Measurements from ENCODE around the gene DEF6. TPM values are rescaled to one million over a fixed set of nuclear protein-coding genes. Genes with fewer than 3 reads are reported as not detected.

The DEF6 gene
- total and polyA plus RNA-seq, 2 of the 13 experiments (the other 11 are each of a cell fraction or from before 2014, with no cell fraction given) = 5.2 to 10.0 TPM

- TF ChIP-seq, protein P1, sequence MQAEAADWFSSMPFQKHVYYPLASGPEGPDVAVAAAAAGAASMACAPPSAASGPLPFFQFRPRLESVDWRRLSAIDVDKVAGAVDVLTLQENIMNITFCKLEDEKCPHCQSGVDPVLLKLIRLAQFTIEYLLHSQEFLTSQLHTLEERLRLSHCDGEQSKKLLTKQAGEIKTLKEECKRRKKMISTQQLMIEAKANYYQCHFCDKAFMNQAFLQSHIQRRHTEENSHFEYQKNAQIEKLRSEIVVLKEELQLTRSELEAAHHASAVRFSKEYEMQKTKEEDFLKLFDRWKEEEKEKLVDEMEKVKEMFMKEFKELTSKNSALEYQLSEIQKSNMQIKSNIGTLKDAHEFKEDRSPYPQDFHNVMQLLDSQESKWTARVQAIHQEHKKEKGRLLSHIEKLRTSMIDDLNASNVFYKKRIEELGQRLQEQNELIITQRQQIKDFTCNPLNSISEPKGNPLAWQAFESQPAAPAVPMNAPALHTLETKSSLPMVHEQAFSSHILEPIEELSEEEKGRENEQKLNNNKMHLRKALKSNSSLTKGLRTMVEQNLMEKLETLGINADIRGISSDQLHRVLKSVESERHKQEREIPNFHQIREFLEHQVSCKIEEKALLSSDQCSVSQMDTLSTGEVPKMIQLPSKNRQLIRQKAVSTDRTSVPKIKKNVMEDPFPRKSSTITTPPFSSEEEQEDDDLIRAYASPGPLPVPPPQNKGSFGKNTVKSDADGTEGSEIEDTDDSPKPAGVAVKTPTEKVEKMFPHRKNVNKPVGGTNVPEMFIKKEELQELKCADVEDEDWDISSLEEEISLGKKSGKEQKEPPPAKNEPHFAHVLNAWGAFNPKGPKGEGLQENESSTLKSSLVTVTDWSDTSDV (CRISPR knock-in tag; IDR thresholded peaks at IDR 0.05) = peak; percentile 98
- TF ChIP-seq CBX1 (IDR thresholded peaks at IDR 0.05; ENCODE audit: low read depth) (no peak), PPARG (CRISPR knock-in tag; conservative IDR thresholded peaks at IDR 0.05) (peak; percentile 65), NFE2 (CRISPR knock-in tag; IDR thresholded peaks at IDR 0.05) (no peak), KLF13 (CRISPR knock-in tag; IDR thresholded peaks at IDR 0.05) (0 out of 2 replicates have a peak, but pooled peaks have one; percentile 37), ONECUT2 (CRISPR knock-in tag; IDR thresholded peaks at IDR 0.05) (0 out of 2 replicates have a peak, but pooled peaks have one; percentile 7), MXI1 (IDR thresholded peaks at IDR 0.05; ENCODE audit: borderline replicate concordance, low read depth, low read length) (peak; percentile 79; the same call in 1 of the 3 replicates), BRF2 (CRISPR knock-in tag; IDR thresholded peaks at IDR 0.05) (no peak), SPEN (CRISPR knock-in tag; IDR thresholded peaks at IDR 0.05; ENCODE audit: low read depth) (peak; percentile 70), EP300 (IDR thresholded peaks at IDR 0.05; ENCODE audit: low read depth in 2 of 2, low read length in 2 of 2) (peak; percentile 46 to 56; a peak in 2 of 4 replicates), EP300 (CRISPR knock-in tag; IDR thresholded peaks at IDR 0.05; ENCODE audit: borderline replicate concordance) (no peak), FOXA3 (CRISPR knock-in tag; IDR thresholded peaks at IDR 0.05) (peak; percentile 71), MAFG (CRISPR knock-in tag; IDR thresholded peaks at IDR 0.05) (no peak), FOXK1 (CRISPR knock-in tag; IDR thresholded peaks at IDR 0.05; ENCODE audit: borderline replicate concordance, low read depth) (0 out of 2 replicates have a peak, but pooled peaks have one; percentile 21), SP4 (CRISPR knock-in tag; IDR thresholded peaks at IDR 0.05) (peak; percentile 70; the same call in 1 of the 2 replicates), LCORL (IDR thresholded peaks at IDR 0.05) (no peak), LCORL (CRISPR knock-in tag; IDR thresholded peaks at IDR 0.05) (peak; percentile 88), ZNF891 (CRISPR knock-in tag; IDR thresholded peaks at IDR 0.05) (peak; percentile 99), ZNF615 (CRISPR knock-in tag; IDR thresholded peaks at IDR 0.05; ENCODE audit: borderline replicate concordance) (no peak), ZNF382 (CRISPR knock-in tag; IDR thresholded peaks at IDR 0.05; ENCODE audit: borderline replicate concordance) (no peak), ZNF24 (IDR thresholded peaks at IDR 0.05) (no peak; the same call in 1 of the 2 replicates), ZBTB38 (CRISPR knock-in tag; IDR thresholded peaks at IDR 0.05) (peak; percentile 82)
- TF ChIP-seq, protein P2, sequence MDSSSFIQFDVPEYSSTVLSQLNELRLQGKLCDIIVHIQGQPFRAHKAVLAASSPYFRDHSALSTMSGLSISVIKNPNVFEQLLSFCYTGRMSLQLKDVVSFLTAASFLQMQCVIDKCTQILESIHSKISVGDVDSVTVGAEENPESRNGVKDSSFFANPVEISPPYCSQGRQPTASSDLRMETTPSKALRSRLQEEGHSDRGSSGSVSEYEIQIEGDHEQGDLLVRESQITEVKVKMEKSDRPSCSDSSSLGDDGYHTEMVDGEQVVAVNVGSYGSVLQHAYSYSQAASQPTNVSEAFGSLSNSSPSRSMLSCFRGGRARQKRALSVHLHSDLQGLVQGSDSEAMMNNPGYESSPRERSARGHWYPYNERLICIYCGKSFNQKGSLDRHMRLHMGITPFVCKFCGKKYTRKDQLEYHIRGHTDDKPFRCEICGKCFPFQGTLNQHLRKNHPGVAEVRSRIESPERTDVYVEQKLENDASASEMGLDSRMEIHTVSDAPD (CRISPR knock-in tag; IDR thresholded peaks at IDR 0.05) = no peak
- TF ChIP-seq, protein P3, sequence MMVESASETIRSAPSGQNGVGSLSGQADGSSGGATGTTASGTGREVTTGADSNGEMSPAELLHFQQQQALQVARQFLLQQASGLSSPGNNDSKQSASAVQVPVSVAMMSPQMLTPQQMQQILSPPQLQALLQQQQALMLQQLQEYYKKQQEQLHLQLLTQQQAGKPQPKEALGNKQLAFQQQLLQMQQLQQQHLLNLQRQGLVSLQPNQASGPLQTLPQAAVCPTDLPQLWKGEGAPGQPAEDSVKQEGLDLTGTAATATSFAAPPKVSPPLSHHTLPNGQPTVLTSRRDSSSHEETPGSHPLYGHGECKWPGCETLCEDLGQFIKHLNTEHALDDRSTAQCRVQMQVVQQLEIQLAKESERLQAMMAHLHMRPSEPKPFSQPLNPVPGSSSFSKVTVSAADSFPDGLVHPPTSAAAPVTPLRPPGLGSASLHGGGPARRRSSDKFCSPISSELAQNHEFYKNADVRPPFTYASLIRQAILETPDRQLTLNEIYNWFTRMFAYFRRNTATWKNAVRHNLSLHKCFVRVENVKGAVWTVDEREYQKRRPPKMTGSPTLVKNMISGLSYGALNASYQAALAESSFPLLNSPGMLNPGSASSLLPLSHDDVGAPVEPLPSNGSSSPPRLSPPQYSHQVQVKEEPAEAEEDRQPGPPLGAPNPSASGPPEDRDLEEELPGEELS (CRISPR knock-in tag; IDR thresholded peaks at IDR 0.05) = peak; percentile 67; the same call in 1 of the 2 replicates
Measured at GRCh38 chr6:35297601-35298481, at the start of gene DEF6 (continued).

Data from HepG2 (cell line).